ENCODE measurements around the gene UBE2B.

Gene UBE2B

GRCh38 chr5:134437847-134438581 is 66.6 kb downstream of the UBE2B start:
- DNase-seq (ENCODE audit: low spot score) = peak; percentile 27

GRCh38 chr5:134438721-134439123 is 67.4 kb downstream of the UBE2B start:
- no peak for DNase-seq (ENCODE audit: low spot score)

GRCh38 chr5:134439210-134439654 is 67.9 kb downstream of the UBE2B start:
- no peak for DNase-seq (ENCODE audit: low spot score)

DNA sequence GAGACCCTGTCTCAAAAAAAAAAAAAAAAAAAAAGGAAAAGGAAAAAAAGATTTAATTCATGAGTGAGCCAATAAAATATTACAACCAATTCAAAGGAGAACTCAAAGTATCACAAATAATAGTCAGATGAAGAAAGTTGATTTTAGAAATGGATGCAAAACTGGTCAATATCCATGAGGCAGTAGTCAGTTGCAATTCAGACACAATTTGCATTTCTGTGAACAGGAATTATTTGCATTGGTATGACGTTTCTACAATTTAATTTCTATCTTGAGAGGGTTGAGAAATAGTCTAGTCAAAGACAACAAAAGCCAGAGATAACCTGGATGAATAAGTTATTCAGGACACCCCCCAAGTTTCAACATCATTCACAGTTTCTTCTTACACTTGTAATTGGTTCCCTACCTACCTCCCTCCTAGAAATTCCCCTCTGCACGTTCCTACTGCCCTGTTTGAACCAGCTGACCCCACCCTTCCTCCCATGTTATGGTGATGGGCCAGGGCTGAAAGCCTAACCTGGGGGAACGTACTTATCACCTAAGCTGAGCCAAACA is 68.9 kb downstream of the UBE2B start:
- no peak for DNase-seq (ENCODE audit: low spot score)
